ENCODE measurements around the gene BMERB1. TPM values are rescaled to one million over a fixed set of nuclear protein-coding genes. Genes with fewer than 3 reads are reported as not detected.
"Not testable (repeated sequence)": the region's sequence is repeated elsewhere in the genome, so short reads cannot be mapped to it uniquely, and the experiment has no call there.

BMERB1 gene
- total RNA-seq, 1 donor from 2014 or later: 65.9 TPM

- no peak overlapping the region for H3K27ac Mint-ChIP-seq (ENCODE audit: unreplicated experiment)
Observed at GRCh38 chr16:15605839-15606517, 171.6 kb downstream of the BMERB1 start.

GRCh38 chr16:15606518-15607220, 172.3 kb downstream of the BMERB1 start:
- peaks cover 16% of the 10 kb centered on the region for H3K36me3 Mint-ChIP-seq (ENCODE audit: unreplicated experiment)
- DNase-seq: no peak

More at GRCh38 chr16:15605839-15606517, 171.6 kb downstream of the BMERB1 start:
- Mint-ChIP-seq H3K4me3 (ENCODE audit: unreplicated experiment) (no peak overlapping the region), H3K27me3 (ENCODE audit: unreplicated experiment) (peaks cover 6% of the 10 kb centered on the region), H3K36me3 (ENCODE audit: unreplicated experiment) (peaks cover 16% of the 10 kb centered on the region), H3K4me1 (ENCODE audit: low read depth, unreplicated experiment) (peaks cover 4% of the 10 kb centered on the region), H3K9me3 (ENCODE audit: unreplicated experiment) (peaks cover 5% of the 10 kb centered on the region)
- TF ChIP-seq CTCF (IDR thresholded peaks at IDR 0.05; ENCODE audit: partially characterized antibody, unreplicated experiment): no peak
- no peak for DNase-seq

GRCh38 chr16:15607221-15607699, 172.9 kb downstream of the BMERB1 start:
- not testable (repeated sequence) for H3K4me3 Mint-ChIP-seq (ENCODE audit: unreplicated experiment); H3K4me1 Mint-ChIP-seq (ENCODE audit: low read depth, unreplicated experiment)
- H3K36me3 Mint-ChIP-seq (ENCODE audit: unreplicated experiment): peaks cover 16% of the 10 kb centered on the region

More at GRCh38 chr16:15606518-15607220, 172.3 kb downstream of the BMERB1 start:
- Mint-ChIP-seq H3K4me1 (ENCODE audit: low read depth, unreplicated experiment) (peaks cover 4% of the 10 kb centered on the region), H3K27me3 (ENCODE audit: unreplicated experiment) (peaks cover 6% of the 10 kb centered on the region), H3K4me3 (ENCODE audit: unreplicated experiment) (peak overlapping the region; percentile 55), H3K27ac (ENCODE audit: unreplicated experiment) (peak overlapping the region; percentile 18), H3K9me3 (ENCODE audit: unreplicated experiment) (peaks cover 3% of the 10 kb centered on the region)
- no peak for TF ChIP-seq CTCF (IDR thresholded peaks at IDR 0.05; ENCODE audit: partially characterized antibody, unreplicated experiment)

GRCh38 chr16:15607700-15608396, 173.5 kb downstream of the BMERB1 start:
- Mint-ChIP-seq H3K4me3 (ENCODE audit: unreplicated experiment) (no peak overlapping the region), H3K4me1 (ENCODE audit: low read depth, unreplicated experiment) (peaks cover 4% of the 10 kb centered on the region), H3K27me3 (ENCODE audit: unreplicated experiment) (peaks cover 6% of the 10 kb centered on the region), H3K27ac (ENCODE audit: unreplicated experiment) (no peak overlapping the region), H3K36me3 (ENCODE audit: unreplicated experiment) (peaks cover 16% of the 10 kb centered on the region), H3K9me3 (ENCODE audit: unreplicated experiment) (peaks cover 3% of the 10 kb centered on the region)
- no peak for DNase-seq
- no peak for TF ChIP-seq CTCF (IDR thresholded peaks at IDR 0.05; ENCODE audit: partially characterized antibody, unreplicated experiment)

More at GRCh38 chr16:15607221-15607699, 172.9 kb downstream of the BMERB1 start:
- H3K9me3 Mint-ChIP-seq (ENCODE audit: unreplicated experiment); H3K27me3 Mint-ChIP-seq (ENCODE audit: unreplicated experiment); H3K27ac Mint-ChIP-seq (ENCODE audit: unreplicated experiment); DNase-seq: not testable (repeated sequence)

GRCh38 chr16:15608398-15609285, 174.3 kb downstream of the BMERB1 start:
- Mint-ChIP-seq H3K4me1 (ENCODE audit: low read depth, unreplicated experiment) (peaks cover 4% of the 10 kb centered on the region), H3K4me3 (ENCODE audit: unreplicated experiment) (no peak overlapping the region), H3K27me3 (ENCODE audit: unreplicated experiment) (peaks cover 6% of the 10 kb centered on the region), H3K9me3 (ENCODE audit: unreplicated experiment) (peaks cover 3% of the 10 kb centered on the region), H3K27ac (ENCODE audit: unreplicated experiment) (no peak overlapping the region), H3K36me3 (ENCODE audit: unreplicated experiment) (peaks cover 16% of the 10 kb centered on the region)
- DNase-seq: no peak
- TF ChIP-seq CTCF (IDR thresholded peaks at IDR 0.05; ENCODE audit: partially characterized antibody, unreplicated experiment): no peak

Data from glutamatergic neuron (in vitro differentiated cells).